Measurements from ENCODE around the gene RAD18.

The RAD18 gene

DNA sequence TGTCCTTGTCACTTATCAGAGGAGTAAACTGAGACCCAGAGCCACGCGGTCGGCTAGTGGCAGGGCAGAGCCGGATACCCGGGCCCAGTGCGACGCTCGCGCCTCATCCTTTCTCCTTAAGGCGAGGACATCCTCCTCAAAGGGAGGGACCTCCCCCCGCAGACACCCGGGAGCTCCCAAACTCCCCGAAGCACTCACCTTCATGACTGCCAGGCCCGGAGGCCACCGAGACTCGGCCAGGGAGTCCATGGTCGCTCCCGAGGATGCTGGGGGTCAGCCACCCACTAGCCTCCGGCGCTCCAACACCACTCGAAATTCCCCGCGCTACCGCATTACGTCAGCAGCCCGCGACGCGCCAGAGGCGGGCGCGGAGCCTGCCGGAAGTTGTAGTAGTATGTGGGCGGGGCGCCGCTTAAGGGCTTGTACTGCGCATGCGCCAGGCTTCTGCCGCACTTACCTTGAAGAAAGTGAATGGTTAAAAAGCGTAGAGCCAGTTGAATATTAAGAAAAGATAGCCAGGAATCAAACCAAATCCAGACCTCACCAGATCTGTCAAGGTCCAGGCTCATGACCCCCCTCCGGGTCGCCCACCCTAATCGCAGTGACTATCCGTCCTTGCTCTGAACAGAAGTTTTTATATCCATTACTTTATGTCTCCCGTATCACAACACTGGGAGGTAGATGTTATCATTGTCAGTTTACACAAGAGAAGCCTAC lies at the start of gene RAD18:
Gene RAD18 (minus strand): TSS at position 336 of the 717 bp plus-strand sequence. CDS start 87 bp downstream, at position 249.
- peak; percentile 82 for DNase-seq

GRCh38 chr3:9012521-9012920 lies 49.2 kb upstream of the RAD18 start:
- no peak for DNase-seq

- no peak for DNase-seq
These were observed 46.8 kb upstream of the RAD18 start for GRCh38 chr3:9009976-9010545.

DNA sequence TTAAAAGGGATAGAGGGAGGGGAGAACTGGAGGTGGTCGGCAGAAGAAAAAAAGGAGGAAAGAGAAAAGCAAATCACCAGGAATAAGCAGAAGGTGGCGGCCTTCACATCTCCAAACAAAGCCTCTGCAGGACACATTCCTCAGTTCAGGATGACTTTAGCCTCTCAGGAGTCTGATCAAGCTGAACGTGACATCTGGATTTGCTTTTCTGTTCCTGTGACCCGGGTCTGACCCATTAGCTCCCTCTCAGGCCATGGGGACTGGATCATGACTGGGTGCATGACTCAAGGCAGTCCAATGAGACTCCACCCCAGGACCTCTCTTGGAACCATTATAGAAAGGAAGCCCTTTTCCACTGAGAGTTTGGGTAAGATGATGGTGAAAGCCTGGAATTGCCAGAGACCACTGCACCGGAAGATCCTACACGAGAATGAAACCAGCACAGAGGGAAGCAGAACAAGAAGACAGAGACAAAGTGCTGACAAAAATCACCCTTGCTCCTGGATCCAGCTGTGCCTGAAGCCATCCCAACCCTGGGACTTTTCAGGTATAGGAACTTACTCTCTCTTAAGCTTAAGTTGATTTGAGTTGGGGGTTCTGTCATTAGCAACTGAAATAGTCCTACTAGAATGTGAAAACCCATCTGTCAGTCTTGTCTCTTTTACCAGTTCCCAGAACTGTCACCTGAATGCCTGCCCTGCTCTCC lies 45.4 kb upstream of the RAD18 start:
- no peak for DNase-seq

GRCh38 chr3:9007928-9008327 lies 44.7 kb upstream of the RAD18 start:
- no peak for DNase-seq

DNA sequence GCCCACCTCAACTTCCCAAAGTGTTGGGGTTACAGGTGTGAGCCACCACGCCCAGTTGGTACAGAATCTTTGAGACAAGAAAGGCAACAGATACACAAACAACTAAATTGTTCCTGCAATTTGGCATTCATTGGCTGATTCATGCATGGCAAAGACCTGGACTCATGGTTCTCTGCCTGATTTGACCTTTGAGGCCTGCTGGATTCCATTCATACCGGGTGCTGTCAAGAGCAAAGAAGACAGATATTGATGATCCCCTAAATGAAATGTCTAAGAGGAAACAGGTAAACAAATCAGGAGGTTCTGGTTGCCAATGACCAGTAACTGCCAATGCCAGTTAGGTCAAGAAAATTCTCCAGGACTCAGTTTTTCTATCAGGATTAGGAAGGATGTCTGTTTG lies 43.9 kb upstream of the RAD18 start:
- DNase-seq = no peak

GRCh38 chr3:9000041-9000440 lies 36.8 kb upstream of the RAD18 start:
- DNase-seq = no peak

GRCh38 chr3:8997151-8997550 lies 33.9 kb upstream of the RAD18 start:
- no peak for DNase-seq

DNA sequence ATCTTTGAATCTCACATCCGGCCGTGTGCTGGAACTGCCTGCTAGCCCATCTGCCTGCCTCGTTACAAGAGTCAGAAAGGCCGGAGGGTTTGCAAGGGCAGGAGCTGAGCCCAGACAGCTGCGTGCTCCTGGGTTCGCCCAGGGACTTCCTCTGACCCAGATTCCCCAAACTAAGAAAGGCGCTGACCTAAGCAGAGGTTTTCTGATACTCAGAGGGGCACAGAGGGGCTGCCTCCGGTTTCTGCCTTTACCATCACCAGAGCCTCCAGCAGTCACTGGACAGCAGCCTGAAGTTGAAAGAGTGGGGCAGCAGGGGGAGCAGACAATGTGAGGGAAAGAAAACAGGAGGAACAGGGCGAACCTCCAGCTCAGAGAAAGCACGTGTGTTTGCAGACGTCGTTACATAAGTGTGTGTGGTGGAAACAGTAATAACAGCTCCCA lies 33.4 kb upstream of the RAD18 start:
- DNase-seq = no peak

GRCh38 chr3:8996216-8996615 lies 32.9 kb upstream of the RAD18 start:
- DNase-seq = no peak

DNA sequence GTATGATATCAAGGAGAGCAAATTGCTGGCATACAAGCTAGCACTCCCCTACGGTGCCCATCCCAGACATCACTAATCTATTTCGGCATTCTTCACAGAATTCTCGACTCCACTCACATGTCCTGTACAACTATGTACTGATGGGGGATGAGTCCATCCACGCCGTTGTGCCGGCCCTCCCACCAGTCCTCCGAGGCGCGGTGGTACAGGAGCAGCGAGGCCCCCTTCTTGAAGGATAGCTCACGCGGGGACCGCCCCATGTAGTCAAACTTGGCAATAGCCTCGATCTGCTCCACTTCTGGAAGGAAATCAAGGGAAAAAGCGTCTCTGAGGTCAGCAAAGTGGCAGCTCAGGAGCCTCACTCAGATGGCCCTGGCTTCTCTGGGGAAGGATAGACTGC lies 31.0 kb upstream of the RAD18 start:
- no peak for DNase-seq

GRCh38 chr3:8993331-8993730 lies 30.1 kb upstream of the RAD18 start:
- DNase-seq = no peak

DNA sequence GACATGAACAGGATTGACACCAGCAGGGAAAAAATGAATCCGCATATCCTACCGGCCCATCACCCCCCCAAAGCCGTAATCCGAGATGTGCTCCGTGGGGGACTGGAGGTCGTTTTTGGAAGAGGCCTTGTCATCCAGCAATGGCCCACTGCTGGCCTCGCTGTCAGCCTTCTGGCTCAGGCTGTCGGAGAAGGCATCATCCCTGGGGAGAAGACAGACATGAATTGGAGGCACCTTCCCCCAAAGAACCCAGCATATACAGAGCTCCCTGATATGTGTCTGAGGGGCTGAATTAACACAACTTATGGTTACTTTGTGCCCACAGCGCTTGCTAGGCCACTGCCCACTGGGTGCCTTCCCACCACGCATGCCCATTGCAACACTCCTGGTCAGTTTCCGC lies 29.6 kb upstream of the RAD18 start:
- no peak for DNase-seq

- no peak for DNase-seq
These were observed 28.9 kb upstream of the RAD18 start for GRCh38 chr3:8992199-8992598.

DNA sequence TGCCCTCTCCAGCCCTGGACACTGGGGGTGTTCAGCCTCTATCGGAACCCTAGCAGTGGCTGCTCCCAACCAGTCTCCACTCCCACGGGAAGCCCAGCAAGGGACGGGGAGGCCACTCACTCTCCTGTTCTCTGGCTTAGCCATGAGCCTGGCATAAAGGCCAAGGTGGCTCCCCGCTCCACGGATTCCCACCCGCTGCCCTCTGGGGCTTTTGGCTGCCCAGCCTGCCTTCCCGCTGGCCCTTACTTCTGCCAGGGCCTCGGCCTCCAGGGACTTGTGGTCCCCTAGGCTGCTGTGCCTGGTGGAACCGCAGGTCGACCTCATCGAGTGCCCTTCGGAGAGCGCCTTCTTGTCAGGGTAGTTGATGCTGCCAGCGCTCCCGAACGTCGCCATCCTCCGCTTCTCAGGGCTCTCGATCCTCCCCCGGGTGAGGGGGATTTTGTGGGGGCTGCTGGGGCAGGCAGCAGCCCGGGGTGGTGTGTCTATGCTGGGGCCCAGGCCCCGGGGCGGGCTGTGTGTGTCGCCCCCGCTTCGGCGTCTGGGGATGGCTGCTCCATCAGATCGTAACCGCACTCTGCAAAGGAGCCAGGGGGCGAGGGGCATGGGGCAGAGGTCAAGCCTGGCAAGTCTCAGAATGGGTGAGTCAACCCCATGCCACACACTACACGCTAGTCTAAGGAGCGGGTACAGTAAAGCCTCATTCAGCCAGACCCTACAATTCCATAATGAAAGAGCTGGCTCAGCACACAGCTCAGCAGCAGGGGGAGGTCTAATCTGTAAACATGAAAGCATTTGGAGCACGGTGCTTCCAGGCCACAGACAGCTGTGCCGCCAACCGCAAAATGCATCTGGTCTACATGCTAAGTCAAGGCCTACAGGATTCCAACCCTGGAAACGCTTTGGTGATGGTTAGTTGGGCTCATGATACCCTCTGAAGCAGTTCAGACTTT lies 27.3 kb upstream of the RAD18 start:
- DNase-seq = no peak

DNA sequence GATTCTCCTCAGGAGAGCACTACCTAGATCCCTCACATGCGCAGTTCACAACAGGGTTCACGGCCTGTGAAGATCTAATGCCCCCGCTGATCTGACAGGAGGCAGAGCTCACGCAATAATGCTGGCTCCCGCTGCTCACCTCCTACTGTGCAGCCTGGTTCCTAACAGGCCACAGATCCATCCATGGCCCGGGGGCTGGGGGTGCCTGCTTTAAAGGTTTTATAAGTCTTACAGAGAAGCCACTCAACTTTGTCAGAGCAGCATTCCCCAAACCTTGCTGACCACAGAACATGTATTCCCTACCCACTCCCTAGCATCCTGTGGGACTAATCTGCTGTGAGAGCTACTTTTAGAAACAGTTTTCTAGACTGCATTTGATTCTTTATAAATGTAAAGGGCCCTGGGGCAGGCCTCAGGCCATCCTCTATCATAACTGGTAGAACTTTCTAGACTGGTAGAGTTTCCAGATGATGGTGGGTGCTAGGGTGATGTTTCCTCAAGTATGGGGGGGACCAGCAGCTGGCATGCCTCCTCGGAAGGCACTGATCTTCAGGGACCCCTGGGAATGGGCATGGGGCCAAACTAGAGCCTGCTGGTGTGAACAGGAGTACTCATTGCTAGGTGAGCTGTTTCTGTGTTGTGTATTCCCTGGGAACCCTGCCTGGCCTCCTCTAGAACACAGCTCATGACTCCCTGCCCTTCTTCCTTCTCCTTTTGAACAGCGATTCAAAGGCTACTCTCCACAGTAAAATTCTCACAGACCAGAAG lies 25.7 kb upstream of the RAD18 start:
- no peak for DNase-seq

DNA sequence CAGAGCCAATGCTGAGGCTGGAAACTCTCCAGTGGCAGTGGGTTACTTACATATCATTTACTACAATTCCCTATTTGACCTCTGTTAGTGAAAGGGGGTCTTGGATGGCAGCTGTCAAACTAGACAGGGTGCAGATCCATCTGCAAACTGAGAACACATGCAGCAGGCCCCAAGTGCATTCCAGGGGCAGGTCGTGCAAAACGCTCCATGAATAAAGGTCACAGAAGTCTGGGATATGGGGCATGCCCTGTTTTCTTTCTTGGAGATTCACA lies 25.0 kb upstream of the RAD18 start:
- DNase-seq = no peak

GRCh38 chr3:8987645-8988383 lies 24.5 kb upstream of the RAD18 start:
- peak; percentile 6 for DNase-seq

DNA sequence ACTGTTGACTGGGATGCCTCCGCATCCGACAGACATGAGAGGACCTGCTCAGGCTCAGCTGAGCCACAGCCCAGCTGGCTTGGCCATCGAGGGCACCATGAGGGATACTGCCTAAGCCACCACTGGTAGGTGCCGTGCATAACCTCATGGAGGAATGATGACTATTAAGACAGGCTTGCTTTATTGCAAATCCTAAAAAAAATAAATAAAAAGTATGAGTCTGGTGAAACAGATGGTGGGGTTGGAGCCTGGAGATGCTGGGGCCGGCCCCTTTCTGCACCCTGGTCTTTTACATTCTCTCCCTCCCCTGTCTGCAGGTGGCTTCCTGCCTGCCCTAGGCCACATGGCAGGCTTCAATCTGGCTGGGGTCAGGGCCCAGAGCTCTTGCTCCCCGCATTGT lies 24.0 kb upstream of the RAD18 start:
- no peak for DNase-seq

DNA sequence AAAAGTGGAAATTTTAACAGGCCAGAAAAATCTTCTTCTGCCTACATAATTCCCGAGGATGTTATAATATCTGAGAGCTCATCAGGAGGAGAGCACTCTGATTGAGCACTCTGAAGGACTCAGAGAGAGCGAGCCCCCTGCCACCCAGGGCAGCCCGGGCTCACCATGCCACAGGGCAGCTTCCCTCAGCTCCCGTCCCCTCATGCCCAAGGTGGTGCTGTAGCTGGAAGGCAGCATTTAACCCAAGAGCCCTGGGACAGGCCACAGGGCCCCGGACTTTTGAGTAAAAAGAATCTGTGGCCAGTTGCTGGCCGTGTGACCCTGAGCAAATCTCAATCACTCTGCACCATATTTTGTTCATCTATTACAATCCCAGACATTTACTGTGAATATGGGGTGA lies 23.5 kb upstream of the RAD18 start:
- no peak for DNase-seq

DNA sequence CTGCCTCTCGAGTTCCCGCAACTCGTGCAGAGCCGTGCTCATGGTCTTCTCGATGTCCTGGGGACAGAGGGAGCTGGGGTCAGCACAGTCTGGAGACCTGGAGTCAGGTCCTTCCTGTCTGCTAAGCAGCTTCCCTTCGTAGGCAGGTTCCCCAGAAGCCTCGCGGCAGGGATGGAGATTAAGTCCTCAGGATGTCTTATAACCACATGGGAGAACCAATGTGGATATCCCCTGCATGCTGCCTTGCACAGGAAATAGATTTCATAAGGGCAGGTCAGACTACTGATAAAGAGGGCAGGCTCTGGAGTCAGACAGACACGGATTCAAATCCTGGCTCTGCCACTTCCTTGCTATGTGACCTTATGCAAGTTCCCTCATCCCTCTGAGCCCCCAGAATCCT lies 22.6 kb upstream of the RAD18 start:
- no peak for DNase-seq

DNA sequence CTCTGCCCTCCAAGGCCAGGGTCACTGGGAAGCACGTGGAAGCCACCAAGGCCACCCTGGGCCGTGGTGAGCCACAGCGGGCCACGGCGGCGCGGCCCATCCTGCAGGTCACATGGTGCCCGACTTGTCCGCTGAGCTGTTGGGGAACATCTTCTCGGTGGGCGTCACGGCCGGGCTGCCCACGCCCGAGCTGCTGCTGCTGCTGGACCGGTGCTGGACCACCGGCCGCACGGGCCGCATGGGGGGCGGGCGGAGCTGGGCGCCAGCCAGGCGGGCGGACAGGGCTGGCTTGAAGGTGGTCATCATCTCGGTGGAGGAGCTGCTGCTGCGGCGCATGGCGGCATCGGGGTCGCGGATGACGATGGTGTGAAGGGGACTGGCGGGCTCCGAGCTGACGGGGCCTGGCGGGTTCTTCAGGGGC lies 22.1 kb upstream of the RAD18 start:
- DNase-seq = no peak

All from KG1 (cell line).